HEK293 (cell line): ENCODE results near the gene HOTAIR.

Experiments
- CTCF ChIP-seq: fragments of 450-650 bp; formaldehyde crosslinking; IDR thresholded peaks from 2 replicates; pipeline ENCODE4 v1.5.1; 2016; ENCODE audit warnings: missing biosample characterization, missing genetic modification characterization
- TRIM28 ChIP-seq: IDR thresholded peaks from 2 replicates; pipeline ENCODE4 v1.6.1; 2011; ENCODE audit warnings: low read length, control low read depth, borderline replicate concordance
- ZBTB7A ChIP-seq: fragments of 450-650 bp; formaldehyde crosslinking; IDR thresholded peaks from 2 replicates; pipeline ENCODE4 v1.5.1; 2016; ENCODE audit warnings: low read depth, missing biosample characterization, missing genetic modification characterization
- ZSCAN16 ChIP-seq: fragments of 450-650 bp; formaldehyde crosslinking; IDR thresholded peaks from 2 replicates; pipeline ENCODE4 v1.5.1; 2016; ENCODE audit warnings: missing biosample characterization, missing genetic modification characterization

DNA sequence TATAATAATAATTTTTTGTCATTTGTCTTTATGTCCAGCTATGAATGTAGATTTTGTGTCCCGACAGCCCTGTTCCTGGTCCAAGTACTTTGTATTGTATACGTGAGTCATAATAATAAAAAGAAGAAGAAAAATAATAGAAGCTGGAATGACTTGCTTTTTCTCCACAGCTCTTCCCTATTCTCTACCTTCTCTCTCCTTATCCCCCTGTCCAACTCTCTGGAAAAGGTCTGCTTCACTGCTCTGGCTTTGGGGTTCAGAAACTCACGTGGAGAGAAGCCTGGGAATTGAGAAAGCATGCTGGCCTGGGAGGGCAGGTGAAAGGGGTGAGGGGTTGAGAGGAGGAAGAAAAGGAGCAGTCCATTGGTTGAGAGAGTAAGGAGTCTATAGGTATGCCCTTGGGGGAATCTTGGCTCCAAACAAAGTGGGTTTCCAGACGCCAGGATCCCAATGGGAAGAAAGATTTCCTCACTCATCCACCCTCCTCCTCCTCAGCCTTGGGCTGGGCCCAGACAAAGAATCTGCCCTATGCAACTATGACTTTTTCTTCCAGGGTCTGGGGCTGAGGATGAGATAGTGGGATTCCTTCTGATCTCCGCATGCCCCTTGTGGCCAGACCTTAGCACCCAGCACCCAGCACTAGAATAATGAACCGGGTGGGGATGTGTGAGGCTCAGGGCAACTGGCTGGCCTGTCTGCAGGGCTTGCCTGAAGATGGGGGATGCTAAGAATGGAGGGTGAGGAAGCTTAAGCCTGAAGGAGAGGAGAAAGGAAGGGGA is 38.1 kb upstream of the HOTAIR start:
- TF ChIP-seq CTCF (tag by site-specific recombination) (peak; percentile 53), ZBTB7A (tag by site-specific recombination) (no peak), ZSCAN16 (tag by site-specific recombination) (no peak), TRIM28 (no peak)
